Medulla oblongata (tissue), 1 donor: ENCODE results near the gene LRRC72.
A peak's percentile ranks its signal among the peaks of the same experiment; 100 is the strongest.
"Not testable (repeated sequence)": the region's sequence is repeated elsewhere in the genome, so short reads cannot be mapped to it uniquely, and the experiment has no call there.

Experiments used
- DNase-seq: peaks from one replicate; pipeline ENCODE4 v3.0.0-alpha.2; 2015; ENCODE audit errors: extremely low spot score

The LRRC72 gene

GRCh38 chr7:16579216-16579615, 52.6 kb downstream of the LRRC72 start:
- DNase-seq: no peak

- DNase-seq: no peak
Observed at GRCh38 chr7:16581286-16581685, 54.7 kb downstream of the LRRC72 start.

DNA sequence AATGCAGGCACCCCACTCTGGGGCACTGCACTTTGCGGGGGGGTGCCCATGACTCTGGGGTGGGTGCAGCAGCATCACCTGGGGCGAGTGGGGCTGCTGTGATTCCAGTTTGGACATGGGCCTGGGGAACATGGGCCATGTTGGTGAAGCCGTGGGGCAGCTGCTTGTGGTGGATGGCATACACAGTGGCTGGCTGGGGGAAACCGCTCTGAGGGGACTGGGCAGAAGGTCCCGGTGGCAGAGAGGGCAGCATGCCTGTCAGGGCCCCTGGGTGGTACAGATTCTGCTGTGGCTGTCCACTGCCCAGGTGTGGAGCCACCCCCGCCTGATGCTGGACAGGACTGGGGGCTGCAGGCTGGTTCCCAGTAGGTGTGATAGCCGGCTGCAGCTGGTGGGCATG, 57.2 kb downstream of the LRRC72 start:
- DNase-seq: no peak

GRCh38 chr7:16585540-16585939, 58.9 kb downstream of the LRRC72 start:
- DNase-seq: no peak

- DNase-seq: no peak
Observed at GRCh38 chr7:16586081-16586874, 59.7 kb downstream of the LRRC72 start.

DNA sequence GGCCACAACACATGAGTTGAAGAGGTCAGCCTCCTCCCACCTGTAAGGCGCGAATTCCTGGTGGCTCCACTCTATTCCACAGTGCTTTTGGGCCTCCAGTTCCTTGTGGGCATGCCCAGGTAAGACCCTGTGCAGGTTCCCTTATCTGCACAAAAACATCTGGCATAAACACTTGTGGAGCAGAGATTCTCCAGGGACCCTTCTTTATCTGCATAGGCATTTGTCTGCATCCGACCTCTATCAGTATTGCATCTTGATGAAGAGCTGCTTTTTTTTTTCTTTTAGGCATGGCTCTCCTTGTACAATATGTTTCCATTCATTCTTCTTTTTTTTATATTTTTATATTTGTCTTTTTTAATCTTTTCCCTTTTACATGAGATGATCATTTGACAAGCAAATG, 60.5 kb downstream of the LRRC72 start:
- no peak for DNase-seq

DNA sequence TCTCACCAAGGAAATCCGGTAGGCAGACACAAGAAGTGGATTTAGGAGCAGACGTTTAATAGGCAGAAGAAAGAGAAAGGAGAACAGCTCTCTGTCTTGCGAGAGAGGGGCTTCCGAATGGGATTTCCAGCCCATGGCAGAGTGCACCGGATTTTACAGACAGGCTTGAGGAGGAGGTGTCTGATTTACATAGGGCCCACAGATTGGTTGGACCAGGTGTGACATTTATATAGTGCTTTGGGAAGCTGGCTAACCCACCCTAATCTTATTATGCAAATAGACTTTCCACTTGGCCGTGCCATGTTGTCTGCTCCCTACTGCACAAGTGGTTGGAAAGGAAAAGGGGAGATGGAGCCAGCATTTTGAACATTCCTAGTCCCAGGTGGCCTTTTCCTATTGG, 61.2 kb downstream of the LRRC72 start:
- no peak for DNase-seq

DNA sequence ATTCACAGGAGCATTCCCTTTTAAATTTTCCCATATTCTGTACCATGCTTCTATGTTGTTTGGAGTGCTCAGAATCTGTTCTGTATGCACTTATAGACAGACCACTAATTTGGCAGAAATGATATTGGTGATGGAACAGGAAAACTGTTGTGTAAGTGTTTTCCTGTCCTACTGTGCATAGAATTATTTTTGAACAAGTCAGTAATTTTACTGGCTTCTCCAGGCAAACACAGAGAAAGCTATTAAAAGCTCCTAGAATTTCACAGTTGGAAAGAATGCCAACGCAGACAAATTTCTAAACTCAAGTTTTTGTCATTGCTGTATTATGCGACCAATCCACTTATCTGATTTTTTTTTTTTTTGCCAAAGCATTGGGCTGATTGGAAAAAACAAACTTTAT, 63.3 kb downstream of the LRRC72 start:
- no peak for DNase-seq

DNA sequence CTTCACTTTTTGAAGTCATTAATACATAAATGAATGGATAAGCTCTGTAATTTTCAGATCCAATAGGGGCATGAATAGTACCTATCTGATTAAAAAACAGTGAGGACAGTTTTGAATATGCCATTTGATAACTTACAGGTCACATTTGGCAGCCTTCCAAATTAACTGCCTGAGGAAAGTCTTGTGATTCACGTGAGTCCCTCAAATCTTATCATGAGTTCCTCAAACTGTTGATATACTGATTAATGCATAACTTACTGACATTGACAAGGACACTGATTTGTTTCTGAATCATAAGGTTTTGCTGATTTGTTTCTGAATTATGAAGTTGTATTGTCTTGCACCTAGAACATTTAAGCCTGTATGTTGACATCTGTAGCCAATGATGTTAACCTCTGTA, 63.8 kb downstream of the LRRC72 start:
- DNase-seq: no peak

GRCh38 chr7:16592395-16592794, 65.8 kb downstream of the LRRC72 start:
- no peak for DNase-seq

- DNase-seq: no peak
Observed at GRCh38 chr7:16594061-16594460, 67.4 kb downstream of the LRRC72 start.

GRCh38 chr7:16594676-16595075, 68.1 kb downstream of the LRRC72 start:
- no peak for DNase-seq

DNA sequence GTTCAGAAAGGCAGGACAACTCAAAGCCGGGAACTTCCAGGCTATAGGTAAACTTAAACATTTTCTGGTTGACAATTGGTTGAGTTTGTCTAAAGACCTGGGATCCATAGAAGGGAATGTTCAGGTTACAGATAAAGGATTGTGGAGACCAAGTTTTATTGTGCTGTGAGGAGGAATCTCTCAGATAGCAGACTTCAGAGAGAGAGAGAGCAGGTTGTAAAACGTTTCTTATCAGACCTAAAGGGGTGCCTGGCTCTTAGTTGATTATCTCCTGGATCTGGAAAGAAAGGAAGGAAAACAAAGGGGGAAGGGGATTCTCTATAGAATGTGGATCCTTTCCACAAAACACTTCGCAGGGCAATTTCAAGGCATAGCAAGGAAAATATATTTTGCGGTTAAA, 69.0 kb downstream of the LRRC72 start:
- DNase-seq: not testable (repeated sequence)

DNA sequence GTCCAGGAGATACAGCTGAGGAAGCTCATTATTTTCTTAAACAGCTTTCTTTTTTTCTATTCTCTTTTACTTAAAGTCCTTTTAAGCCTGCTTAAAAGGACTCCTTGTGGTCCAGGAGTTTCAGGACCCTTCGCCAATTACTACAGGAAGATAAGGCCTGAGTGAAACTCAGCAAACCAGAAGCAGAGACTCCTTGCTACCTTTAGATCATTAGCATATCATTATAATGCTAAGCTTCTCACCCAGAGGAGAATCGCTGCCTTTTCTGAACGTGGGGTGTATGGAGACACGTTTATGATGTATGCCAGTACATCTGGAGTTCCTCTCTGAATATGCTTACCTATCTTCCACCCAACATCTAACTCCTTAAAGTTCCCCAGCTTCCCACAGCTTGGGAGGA, 71.4 kb downstream of the LRRC72 start:
- no peak for DNase-seq

DNA sequence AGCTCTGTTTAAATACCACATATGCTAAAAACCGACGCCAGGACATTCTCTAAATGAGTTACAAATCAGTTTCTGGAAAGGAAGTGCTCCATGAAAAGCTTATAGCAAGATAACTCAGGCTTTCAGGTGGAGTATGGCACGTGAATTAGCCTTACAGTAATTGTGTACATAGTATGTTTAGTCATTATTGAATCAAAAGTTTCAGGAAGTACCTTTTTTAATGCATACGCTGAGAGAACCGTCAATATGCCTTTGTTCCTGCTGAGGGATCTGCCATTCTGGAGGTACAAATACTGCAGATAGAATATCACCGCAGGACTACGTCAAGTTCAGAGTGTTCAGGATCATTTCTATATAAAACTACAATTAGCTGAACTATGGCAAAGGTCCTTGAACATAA, 73.2 kb downstream of the LRRC72 start:
- DNase-seq: no peak

GRCh38 chr7:16603633-16604032, 77.0 kb downstream of the LRRC72 start:
- no peak for DNase-seq

- peak; percentile 32 for DNase-seq
Observed at GRCh38 chr7:16604054-16604453, 77.4 kb downstream of the LRRC72 start.

DNA sequence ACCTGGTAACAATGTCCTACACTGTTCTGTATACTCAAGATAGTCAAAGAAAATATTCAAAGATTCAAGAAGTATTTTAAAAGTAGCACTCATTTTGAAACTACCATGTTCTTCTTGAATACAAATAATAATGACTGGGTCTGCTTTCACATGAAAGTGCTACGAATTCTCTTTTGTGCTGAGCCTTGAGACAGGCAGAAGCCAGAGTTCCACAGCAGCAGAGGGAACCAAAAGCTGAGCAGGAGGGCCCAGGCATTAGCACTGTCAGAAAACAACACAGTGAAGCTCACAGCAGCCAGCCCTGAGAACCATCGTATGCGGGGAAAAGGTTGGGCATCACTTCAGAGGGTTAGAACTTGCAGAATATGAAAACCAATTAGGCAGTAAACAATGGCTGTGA, 80.1 kb downstream of the LRRC72 start:
- no peak for DNase-seq

DNA sequence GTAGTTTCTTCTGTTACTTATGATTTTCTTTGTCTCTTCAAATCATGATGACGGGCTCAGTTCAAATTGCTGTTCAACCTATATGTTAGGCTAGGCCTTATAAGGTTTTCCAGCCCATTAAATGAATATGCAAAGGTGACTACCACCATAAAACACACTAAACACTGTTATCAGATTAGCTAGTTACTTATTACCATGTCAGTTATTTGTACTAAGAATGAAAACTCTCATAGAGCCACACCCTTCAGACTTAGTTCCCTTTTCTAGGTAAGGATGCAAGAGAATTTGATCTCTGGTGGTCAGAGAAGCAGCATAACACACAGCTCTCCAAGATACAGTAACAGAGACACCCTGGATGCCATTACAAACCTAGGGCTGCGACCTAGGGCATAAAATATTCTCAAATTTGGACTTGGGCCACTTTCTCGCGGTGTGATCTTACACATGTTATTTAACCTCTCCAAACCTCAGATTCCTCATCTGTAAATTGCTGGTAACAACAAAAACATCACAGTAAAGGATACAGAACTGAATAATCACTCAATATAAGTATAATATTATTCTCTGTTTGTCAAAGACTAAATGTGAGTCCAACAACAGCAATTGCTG, 83.3 kb downstream of the LRRC72 start:
- no peak for DNase-seq

GRCh38 chr7:16611711-16612110, 85.1 kb downstream of the LRRC72 start:
- DNase-seq: no peak

DNA sequence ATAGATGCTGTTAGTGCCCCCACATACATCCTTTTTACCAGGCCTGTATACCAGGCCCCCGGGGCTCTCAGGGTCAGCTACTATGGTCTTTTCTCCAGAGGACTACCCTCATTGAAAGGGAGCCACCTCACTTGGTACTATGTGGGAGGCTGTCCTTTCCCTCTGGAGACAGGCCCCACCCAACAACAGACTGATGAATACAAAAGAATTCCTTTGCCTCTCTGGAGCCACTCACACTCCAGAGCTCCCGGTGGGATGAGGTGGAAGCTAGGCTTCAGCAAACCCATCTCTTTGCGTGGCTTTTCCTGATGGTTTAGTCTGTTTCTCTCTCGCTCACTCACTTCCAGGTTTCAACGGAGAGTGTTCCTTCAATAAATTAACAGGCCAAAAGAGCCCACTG, 88.6 kb downstream of the LRRC72 start:
- no peak for DNase-seq

DNA sequence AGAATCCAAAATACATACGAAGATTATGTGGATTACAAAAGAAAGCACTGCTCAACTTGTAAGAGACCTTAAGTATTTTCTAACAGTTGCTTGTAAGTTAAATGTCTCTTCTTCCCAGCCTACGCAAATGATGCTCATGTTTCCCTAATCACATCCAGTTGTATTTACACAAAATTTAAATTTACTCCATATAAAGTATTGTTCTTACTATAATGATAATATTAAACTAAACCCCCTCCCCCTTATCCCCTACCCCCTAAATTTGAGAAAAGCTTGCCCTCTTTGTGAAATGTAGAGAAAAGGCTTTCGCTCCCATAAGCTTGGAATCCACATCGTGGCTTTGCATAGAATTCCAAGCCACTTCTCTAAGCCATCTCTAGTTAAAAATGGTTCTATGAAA, 89.5 kb downstream of the LRRC72 start:
- no peak for DNase-seq

DNA sequence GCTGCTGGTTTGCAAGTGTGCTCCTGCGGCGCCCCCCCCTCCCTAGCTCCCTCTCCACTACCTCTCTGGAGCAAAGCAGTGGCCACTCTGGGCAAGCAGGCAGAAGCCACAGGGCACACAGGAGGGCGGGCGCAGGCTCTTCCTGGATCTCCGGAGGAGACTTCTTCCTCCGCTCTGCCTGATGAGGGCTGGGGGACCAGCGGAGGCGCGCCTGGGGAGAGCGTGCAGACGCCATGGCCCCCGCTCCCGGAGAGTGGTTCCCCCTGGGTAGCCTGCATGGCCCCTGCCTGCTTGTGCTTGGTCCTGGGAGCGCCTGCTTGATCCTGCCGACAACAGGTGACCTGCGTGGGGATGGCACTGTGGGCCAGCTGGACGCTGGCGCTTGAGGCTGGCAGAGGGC, 89.9 kb downstream of the LRRC72 start:
- no peak for DNase-seq

DNA sequence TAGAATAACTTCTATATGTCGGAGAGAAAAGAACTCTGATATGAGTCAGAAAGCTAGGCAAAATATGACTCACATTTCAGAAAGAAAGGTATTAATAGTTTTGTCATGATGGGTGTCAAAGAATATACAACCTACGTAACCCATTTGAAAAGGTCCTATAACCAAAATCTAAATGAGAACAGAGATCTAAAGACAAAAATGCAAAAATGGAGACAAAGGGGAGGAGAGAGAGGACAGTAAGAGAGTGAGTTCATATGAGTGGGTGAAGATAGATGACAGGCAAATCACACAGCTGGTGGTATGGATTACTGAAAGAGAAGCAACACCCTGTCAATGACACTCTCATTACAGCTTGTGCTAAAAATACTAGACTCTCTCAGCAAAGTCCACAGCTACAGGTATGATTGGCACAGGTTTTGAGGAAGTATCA, 93.4 kb downstream of the LRRC72 start:
- no peak for DNase-seq
